HG03060 (cell line): ENCODE data around the gene EMX2.

ENCODE experiments used
- ATAC-seq: cut with Tn5 transposase; IDR thresholded peaks from one replicate; pipeline ENCODE4 v1.9.1; 2021; ENCODE audit warnings: low read depth, moderate number of reproducible peaks; ENCODE audit not compliant: unreplicated experiment

The EMX2 gene

DNA sequence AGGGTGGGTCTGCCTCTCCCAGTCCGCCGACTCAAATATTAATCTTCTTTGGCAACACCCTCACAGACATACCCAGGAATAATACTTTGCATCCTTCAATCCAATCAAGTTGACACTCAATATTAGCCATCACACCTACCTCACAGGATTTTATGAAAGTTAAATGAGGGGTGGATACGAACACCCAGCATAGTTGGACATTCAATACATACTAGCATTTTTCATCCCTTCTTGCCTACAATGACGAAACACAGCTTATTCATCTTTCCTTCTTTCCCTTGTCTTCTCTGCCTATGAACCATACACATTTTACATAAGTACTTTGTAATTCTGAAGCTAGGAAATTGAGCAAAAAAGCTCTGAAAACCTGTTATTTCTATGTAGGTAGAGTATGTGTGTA lies 48.5 kb downstream of the EMX2 start:
- no peak for ATAC-seq

GRCh38 chr10:117594722-117595121 lies 52.2 kb downstream of the EMX2 start:
- no peak for ATAC-seq

DNA sequence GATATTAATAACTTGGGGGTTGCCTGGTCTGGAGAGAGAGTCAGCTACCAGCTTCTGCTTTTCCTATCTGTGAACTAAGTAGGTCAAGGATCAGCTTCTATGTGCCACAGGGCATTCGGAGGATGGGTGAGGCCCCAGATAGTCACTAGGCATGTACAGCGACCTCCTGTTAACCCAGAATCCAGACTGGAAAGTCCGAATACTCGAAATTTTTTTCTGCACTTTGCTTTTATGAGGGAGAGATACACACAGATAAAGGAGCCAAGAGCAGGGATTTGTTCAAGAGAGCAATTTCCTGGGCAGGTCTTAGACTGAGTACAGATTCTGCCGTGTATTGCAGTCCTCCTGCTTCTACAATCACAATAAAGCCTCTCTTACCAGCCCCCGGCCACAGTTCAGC lies 54.2 kb downstream of the EMX2 start:
- no peak for ATAC-seq

DNA sequence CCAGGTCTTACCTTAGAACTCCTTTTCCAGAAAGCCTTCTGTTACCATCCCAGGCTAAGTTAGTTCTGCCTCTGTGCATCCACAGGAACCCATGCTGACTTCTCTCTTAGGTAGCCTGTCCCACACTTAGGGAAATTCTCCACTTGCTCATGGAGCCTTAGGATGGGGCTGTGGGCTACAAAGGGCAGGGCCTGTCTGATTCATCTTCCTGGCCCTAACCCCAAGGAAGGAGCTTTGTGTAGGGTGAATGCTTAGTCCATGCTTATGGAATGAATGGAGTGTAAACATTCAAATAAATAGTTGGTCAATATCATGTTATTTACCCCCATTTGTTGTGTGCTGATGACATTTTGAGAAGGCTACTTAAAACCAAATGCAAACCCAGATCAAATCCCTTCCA lies 54.7 kb downstream of the EMX2 start:
- ATAC-seq = no peak
